H1 (cell line): ENCODE measurements around the gene CENATAC. TPM values are rescaled to one million over a fixed set of nuclear protein-coding genes. Genes with fewer than 3 reads are reported as not detected.
A peak's percentile ranks its signal among the peaks of the same experiment; 100 is the strongest.

Experiments used
- CTCF ChIA-PET: fragments of 300-600 bp; sonication (Branson Sonifier 250); formaldehyde crosslinking; loops from one replicate; lab custom pipeline; 2021; ENCODE audit not compliant: partially characterized antibody; lab: Charles Lee
- POLR2A ChIA-PET: fragments of 300-600 bp; sonication (Branson Sonifier 250); formaldehyde crosslinking; loops from one replicate; lab custom pipeline; 2021; ENCODE audit warnings: inconsistent platforms; ENCODE audit not compliant: partially characterized antibody; lab: Charles Lee
- DNase-seq, 2 experiments: peaks; one replicate each; pipeline versions ENCODE4 v3.0.0 to v3.0.0-alpha.2; 2010 to 2022; ENCODE audit warnings: low spot score in 2 of 2, low read depth in 1 of 2, mixed read lengths in 1 of 2
- FAIRE-seq: peaks from 2 replicates; lab custom pipeline; 2011; peaks lifted over from hg19 to GRCh38; lab: Jason Lieb, UNC
- H2AFZ ChIP-seq: 2 replicates; pipeline ENCODE4 v1.8.1; 2012; ENCODE audit warnings: low read length, inconsistent platforms
- H2AK5ac ChIP-seq: 2 replicates; pipeline ENCODE4 v1.6.1; 2013; ENCODE audit warnings: low read depth, low read length
- H2BK120ac ChIP-seq: replicated peaks from 2 replicates; pipeline ENCODE3; 2013; ENCODE audit warnings: low read depth, low read length, inconsistent platforms
- H2BK12ac ChIP-seq: 2 replicates; pipeline ENCODE4 v1.6.1; 2013; ENCODE audit warnings: low read depth, low read length
- H2BK15ac ChIP-seq: 2 replicates; pipeline ENCODE4 v1.6.1; 2013; ENCODE audit warnings: low read length
- H2BK20ac ChIP-seq: 2 replicates; pipeline ENCODE4 v1.6.1; 2013; ENCODE audit warnings: low read length
- H2BK5ac ChIP-seq: 2 replicates; pipeline ENCODE4 v1.6.1; 2013; ENCODE audit warnings: low read depth, low read length
- H3K14ac ChIP-seq: 2 replicates; pipeline ENCODE4 v1.6.1; 2013; ENCODE audit warnings: inconsistent platforms; ENCODE audit not compliant: insufficient read length
- H3K18ac ChIP-seq: 2 replicates; pipeline ENCODE4 v1.6.1; 2013; ENCODE audit warnings: low read length; ENCODE audit errors: extremely low read depth
- H3K23ac ChIP-seq: 2 replicates; pipeline ENCODE4 v1.6.1; 2013; ENCODE audit warnings: inconsistent platforms; ENCODE audit not compliant: insufficient read length
- H3K23me2 ChIP-seq: 2 replicates; pipeline ENCODE4 v1.6.1; 2013; ENCODE audit warnings: low read depth, low read length
- H3K27ac ChIP-seq: 2 replicates; pipeline ENCODE4 v1.6.1; 2011; ENCODE audit warnings: low read depth, low read length, inconsistent platforms
- H3K27me3 ChIP-seq, 4 experiments: replicated peaks in 1 of 4; 1 replicate in 1 of 4; 2 replicates in 3 of 4; pipeline versions ENCODE4 v1.6.1 to v1.8.1; 2011 to 2013; ENCODE audit warnings: low read length in 3 of 4, mild to moderate bottlenecking in 3 of 4, inconsistent platforms in 2 of 4, mixed read lengths in 2 of 4, moderate library complexity in 1 of 4; ENCODE audit not compliant: control insufficient read depth in 3 of 4, insufficient read depth in 3 of 4; ENCODE audit errors: extremely low read depth in 1 of 4
- H3K36me3 ChIP-seq, 4 experiments: 2 replicates each; pipeline versions ENCODE4 v1.6.1 to v1.8.1; 2011 to 2013; ENCODE audit warnings: mild to moderate bottlenecking in 4 of 4, low read length in 3 of 4, moderate library complexity in 2 of 4, control low read depth in 1 of 4, inconsistent platforms in 1 of 4; ENCODE audit not compliant: insufficient read depth in 4 of 4, control insufficient read depth in 2 of 4
- H3K4ac ChIP-seq: replicated peaks from 2 replicates; pipeline ENCODE3; 2013; ENCODE audit warnings: low read length, low read depth, mixed read lengths, inconsistent platforms; ENCODE audit not compliant: insufficient read length
- H3K4me1 ChIP-seq, 4 experiments: replicated peaks in 1 of 4; 1 replicate in 1 of 4; 2 replicates in 3 of 4; pipeline versions ENCODE4 v1.6.1 to v1.8.1; 2011 to 2013; ENCODE audit warnings: low read length in 3 of 4, inconsistent platforms in 2 of 4, mixed read lengths in 1 of 4; ENCODE audit not compliant: insufficient read depth in 4 of 4, control insufficient read depth in 3 of 4
- H3K4me2 ChIP-seq, 2 experiments: 2 replicates each; pipeline versions ENCODE4 v1.6.1 to v1.8.1; 2011 to 2013; ENCODE audit warnings: low read depth in 2 of 2, low read length in 2 of 2, control low read depth in 1 of 2, inconsistent platforms in 1 of 2, mild to moderate bottlenecking in 1 of 2; ENCODE audit not compliant: insufficient read depth in 1 of 2
- H3K4me3 ChIP-seq, 4 experiments: fragments of 200-600, 300-600 bp in 1 of 4; sonication (generic), shearing (Covaris generic), sonication (Bioruptor Twin) in 1 of 4; 2 replicates each; pipeline versions ENCODE4 v1.5.1 to v1.8.1; 2011 to 2016; ENCODE audit warnings: low read length in 4 of 4, low read depth in 3 of 4, control low read depth in 2 of 4, inconsistent platforms in 2 of 4, mild to moderate bottlenecking in 2 of 4, mixed read lengths in 1 of 4, moderate library complexity in 1 of 4; ENCODE audit not compliant: insufficient read depth in 2 of 4; ENCODE audit errors: extremely low read depth in 1 of 4
- H3K56ac ChIP-seq: replicated peaks from 2 replicates; pipeline ENCODE3; 2013; ENCODE audit warnings: low read depth, mild to moderate bottlenecking, mixed read lengths, low read length, inconsistent platforms; ENCODE audit not compliant: insufficient read length
- H3K79me1 ChIP-seq: 2 replicates; pipeline ENCODE4 v1.6.1; 2013; ENCODE audit warnings: low read depth, low read length, control low read depth
- H3K79me2 ChIP-seq, 2 experiments: 2 replicates each; pipeline versions ENCODE4 v1.6.1 to v1.8.1; 2012 to 2013; ENCODE audit warnings: low read length in 2 of 2, mild to moderate bottlenecking in 2 of 2, inconsistent platforms in 1 of 2; ENCODE audit not compliant: insufficient read depth in 2 of 2, control insufficient read depth in 1 of 2
- H3K9ac ChIP-seq, 4 experiments: replicated peaks in 1 of 4; 1 replicate in 1 of 4; 2 replicates in 3 of 4; pipeline versions ENCODE4 v1.6.1 to v1.8.1; 2011 to 2013; ENCODE audit warnings: low read depth in 3 of 4, low read length in 3 of 4, control low read depth in 2 of 4, mild to moderate bottlenecking in 2 of 4, moderate library complexity in 2 of 4, inconsistent platforms in 1 of 4; ENCODE audit errors: extremely low read depth in 1 of 4
- H3K9me3 ChIP-seq, 2 experiments: 2 replicates each; pipeline versions ENCODE4 v1.6.1 to v1.8.1; 2012 to 2013; ENCODE audit warnings: mild to moderate bottlenecking in 2 of 2, moderate library complexity in 2 of 2, control low read depth in 1 of 2, inconsistent platforms in 1 of 2, low read depth in 1 of 2, low read length in 1 of 2, mixed read lengths in 1 of 2; ENCODE audit not compliant: insufficient read depth in 2 of 2
- H4K20me1 ChIP-seq, 2 experiments: replicated peaks in 1 of 2; 2 replicates each; pipeline versions ENCODE3 to v1.8.1; 2011 to 2013; ENCODE audit warnings: inconsistent platforms in 2 of 2, low read length in 2 of 2, mild to moderate bottlenecking in 1 of 2; ENCODE audit not compliant: insufficient read depth in 2 of 2, control insufficient read depth in 1 of 2
- H4K5ac ChIP-seq: 2 replicates; pipeline ENCODE4 v1.6.1; 2013; ENCODE audit warnings: low read length, low read depth, mixed read lengths, inconsistent platforms; ENCODE audit not compliant: insufficient read length
- H4K8ac ChIP-seq: 2 replicates; pipeline ENCODE4 v1.8.0; 2013; ENCODE audit warnings: mild to moderate bottlenecking, moderate library complexity, low read length, inconsistent platforms; ENCODE audit not compliant: insufficient read depth; ENCODE audit errors: extremely low read depth
- H4K91ac ChIP-seq: replicated peaks from 2 replicates; pipeline ENCODE3; 2013; ENCODE audit warnings: low read length, mixed read lengths, inconsistent platforms; ENCODE audit not compliant: insufficient read length
- BRCA1 ChIP-seq: IDR thresholded peaks from 2 replicates; pipeline ENCODE4 v1.6.1; 2012; ENCODE audit warnings: low read depth, low read length, improper control_type of control experiment
- E2F6 ChIP-seq: IDR thresholded peaks from 2 replicates; pipeline ENCODE4 v1.6.1; 2012; ENCODE audit warnings: inconsistent platforms
- WGBS, 2 experiments: shearing (Covaris generic) in 1 of 2; methylation state at CpG; one replicate each; pipeline versions ENCODE4 v1.1.6 to v1.1.7; 2013 to 2015; ENCODE audit warnings: low lambda C conversion rate in 2 of 2, mixed read lengths in 2 of 2, inconsistent platforms in 1 of 2, low coverage in 1 of 2, missing lambda C conversion rate in 1 of 2; ENCODE audit not compliant: insufficient replicate concordance in 2 of 2, insufficient coverage in 1 of 2, insufficient read length in 1 of 2; ENCODE audit errors: extremely low coverage in 1 of 2, missing lambda C conversion rate in 1 of 2; 5-methylcytosine and 5-hydroxymethylcytosine counted together
- polyA plus RNA-seq, 7 experiments: library from polyadenylated mRNA; depleted of rRNA in 3 of 7; stranded (reverse) in 5 of 7; unstranded in 2 of 7; fragments of >200 nt in 5 of 7; fragments of 200-250 nt in 2 of 7; gene quantifications; 1 replicate in 5 of 7; 2 replicates in 1 of 7; 4 replicates in 1 of 7; pipeline versions ENCODE4 v1.2.1 to v1.2.3, GENCODE V29; 2011 to 2013; ENCODE audit warnings: missing spikeins in 2 of 7, mixed read lengths in 2 of 7
- total RNA-seq: library from RNA; stranded (reverse); fragmentation: NEBNext Ultra II Directional; extraction: Animal tissue kit (Norgen Biotek cat#: 25700); gene quantifications from 2 replicates; pipeline ENCODE4 v1.2.1, GENCODE V29; 2021

CENATAC gene
- total and polyA plus RNA-seq, 2 of the 8 experiments (the other 6 are each of a cell fraction or from before 2014, with no cell fraction given) = 22.7 to 36.4 TPM

GRCh38 chr11:118971646-118972045 lies 26.3 kb upstream of the CENATAC start, which contains the start of gene FOXR1:
Gene FOXR1, plus strand, starts transcription at chr11:118971761. Its CDS starts 171 bp downstream, at chr11:118971932.
- no peak within 1 kb of the TSS for H2AFZ ChIP-seq
- FAIRE-seq (no peak), DNase-seq (no peak)
- no peak within 1 kb of the TSS for H2BK20ac ChIP-seq
- H2BK5ac ChIP-seq = no peak within 1 kb of the TSS
- H4K5ac ChIP-seq = no peak within 1 kb of the TSS
- H4K91ac ChIP-seq = no peak within 1 kb of the TSS
- H2BK120ac ChIP-seq = no peak within 1 kb of the TSS
- no peak within 1 kb of the TSS for H4K8ac ChIP-seq
- no peaks in the 10 kb centered on the region for H3K27me3 ChIP-seq
- H3K9me3 ChIP-seq = no peaks in the 10 kb centered on the region
- no peak within 1 kb of the TSS for H2BK15ac ChIP-seq
- H3K36me3 ChIP-seq = no peaks in the 10 kb centered on the region
- H3K23ac ChIP-seq = no peak within 1 kb of the TSS
- no peaks in the 10 kb centered on the region for H3K23me2 ChIP-seq
- H2BK12ac ChIP-seq = no peak within 1 kb of the TSS
- H2AK5ac ChIP-seq = no peak within 1 kb of the TSS
- H3K79me2 ChIP-seq = no peaks in the 10 kb centered on the region
- H3K4ac ChIP-seq = no peak within 1 kb of the TSS
- no peak within 1 kb of the TSS for H3K27ac ChIP-seq
- H3K79me1 ChIP-seq = no peaks in the 10 kb centered on the region
- ChIA-PET CTCF (interaction anchor here (1.2 kb wide), 1 partner anchor 15 kb away, joined by 3 read pairs; no protein-coding TSS in a partner anchor), POLR2A (interaction anchor here (0.6 to 0.7 kb wide), 2 partner anchors 11 to 369 kb away, joined by 3 read pairs; partner anchors contain the start of gene C1QTNF5)
- no peak within 1 kb of the TSS for H3K9ac ChIP-seq
- H3K56ac ChIP-seq = no peak within 1 kb of the TSS
- no peak for TF ChIP-seq BRCA1
- 0 out of 2 replicates have a peak, but pooled peaks have one; percentile 35 for TF ChIP-seq E2F6
- H3K4me1 ChIP-seq = no peaks in the 10 kb centered on the region
- no peak within 1 kb of the TSS for H3K4me2 ChIP-seq
- H3K4me3 ChIP-seq = no peak within 1 kb of the TSS
- 95% methylated on average over 31 of the region's 33 CpGs; no CpG with 5 or more reads in 1 of the 2 experiments for WGBS, 2 experiments
- H3K18ac ChIP-seq = no peak within 1 kb of the TSS
- H3K14ac ChIP-seq = no peak within 1 kb of the TSS
- H4K20me1 ChIP-seq = no peaks in the 10 kb centered on the region
